H9 (cell line): ENCODE data around the gene ARHGAP29. TPM values are rescaled to one million over a fixed set of nuclear protein-coding genes. Genes with fewer than 3 reads are reported as not detected.

Experiments used
- DNase-seq: peaks from one replicate; pipeline ENCODE4 v3.0.0-alpha.2; 2017
- H2AFZ ChIP-seq: one replicate; pipeline ENCODE4 v1.6.1; 2013; ENCODE audit warnings: mild to moderate bottlenecking, low read length, control low read depth, moderate library complexity
- H2AK5ac ChIP-seq: 2 replicates; pipeline ENCODE4 v1.6.1; 2013; ENCODE audit warnings: low read length, control low read depth, mixed read lengths; ENCODE audit not compliant: insufficient read length
- H2BK120ac ChIP-seq: one replicate; pipeline ENCODE4 v1.6.1; 2013; ENCODE audit warnings: low read depth, mild to moderate bottlenecking, low read length, control low read depth, inconsistent platforms; ENCODE audit not compliant: poor library complexity, severe bottlenecking
- H2BK12ac ChIP-seq: 2 replicates; pipeline ENCODE4 v1.6.1; 2013; ENCODE audit warnings: low read length, control low read depth, mixed read lengths, low read depth; ENCODE audit not compliant: insufficient read length
- H2BK15ac ChIP-seq: 2 replicates; pipeline ENCODE4 v1.6.1; 2013; ENCODE audit warnings: low read depth, low read length, control low read depth
- H2BK20ac ChIP-seq: one replicate; pipeline ENCODE4 v1.6.1; 2013; ENCODE audit warnings: low read depth, mild to moderate bottlenecking, low read length, control low read depth, inconsistent platforms; ENCODE audit not compliant: poor library complexity, severe bottlenecking
- H2BK5ac ChIP-seq: 2 replicates; pipeline ENCODE4 v1.6.1; 2013; ENCODE audit warnings: low read length, control low read depth, mixed read lengths; ENCODE audit not compliant: insufficient read length
- H3K14ac ChIP-seq: 2 replicates; pipeline ENCODE4 v1.6.1; 2013; ENCODE audit warnings: low read length, control low read depth; ENCODE audit not compliant: insufficient read depth
- H3K18ac ChIP-seq: 2 replicates; pipeline ENCODE4 v1.6.1; 2013; ENCODE audit warnings: low read depth, mild to moderate bottlenecking, mixed read lengths, low read length, control low read depth; ENCODE audit not compliant: insufficient read length
- H3K23ac ChIP-seq: 2 replicates; pipeline ENCODE4 v1.6.1; 2013; ENCODE audit warnings: low read length, control low read depth, mixed read lengths, low read depth; ENCODE audit not compliant: insufficient read length
- H3K23me2 ChIP-seq: 2 replicates; pipeline ENCODE4 v1.6.1; 2013; ENCODE audit warnings: low read depth, mild to moderate bottlenecking, mixed read lengths, low read length, control low read depth; ENCODE audit not compliant: insufficient read length, poor library complexity, severe bottlenecking
- H3K27ac ChIP-seq: 2 replicates; pipeline ENCODE4 v1.5.1; 2013; ENCODE audit warnings: low read length, control low read depth, mixed read lengths, low read depth; ENCODE audit not compliant: insufficient read length
- H3K27me3 ChIP-seq: 2 replicates; pipeline ENCODE4 v1.6.1; 2013; ENCODE audit warnings: low read length, control low read depth, inconsistent platforms; ENCODE audit not compliant: insufficient read depth
- H3K4ac ChIP-seq: 2 replicates; pipeline ENCODE4 v1.6.1; 2013; ENCODE audit warnings: low read depth, mild to moderate bottlenecking, control low read depth, inconsistent platforms, low read length, moderate library complexity
- H3K4me1 ChIP-seq: 2 replicates; pipeline ENCODE4 v1.6.1; 2013; ENCODE audit warnings: low read length, control low read depth, inconsistent platforms; ENCODE audit not compliant: insufficient read depth
- H3K4me2 ChIP-seq: 2 replicates; pipeline ENCODE4 v1.6.1; 2013; ENCODE audit warnings: low read length, control low read depth, mixed read lengths; ENCODE audit not compliant: insufficient read length, insufficient read depth
- H3K56ac ChIP-seq: 2 replicates; pipeline ENCODE4 v1.6.1; 2013; ENCODE audit warnings: low read depth, mild to moderate bottlenecking, mixed read lengths, low read length, control low read depth; ENCODE audit not compliant: insufficient read length
- H3K79me1 ChIP-seq: 2 replicates; pipeline ENCODE4 v1.6.1; 2013; ENCODE audit warnings: low read depth, mild to moderate bottlenecking, moderate library complexity, low read length, control low read depth, inconsistent platforms; ENCODE audit not compliant: insufficient read depth, poor library complexity, severe bottlenecking
- H3K79me2 ChIP-seq: 2 replicates; pipeline ENCODE4 v1.6.1; 2013; ENCODE audit warnings: low read length, control low read depth, inconsistent platforms; ENCODE audit not compliant: insufficient read depth
- H3K9ac ChIP-seq: 2 replicates; pipeline ENCODE4 v1.6.1; 2013; ENCODE audit warnings: low read length, control low read depth, mixed read lengths; ENCODE audit not compliant: insufficient read length; ENCODE audit errors: extremely low read depth
- H3K9me3 ChIP-seq: one replicate; pipeline ENCODE4 v1.6.1; 2013; ENCODE audit warnings: low read depth, low read length, inconsistent platforms; ENCODE audit not compliant: control insufficient read depth
- H3T11ph ChIP-seq: one replicate; pipeline ENCODE4 v1.6.1; 2013; ENCODE audit warnings: mild to moderate bottlenecking, low read length, control low read depth, inconsistent platforms
- H4K20me1 ChIP-seq: one replicate; pipeline ENCODE4 v1.6.1; 2013; ENCODE audit not compliant: control insufficient read depth, insufficient read length, insufficient read depth
- H4K5ac ChIP-seq: 2 replicates; pipeline ENCODE4 v1.6.1; 2013; ENCODE audit warnings: low read depth, mild to moderate bottlenecking, mixed read lengths, low read length, control low read depth; ENCODE audit not compliant: insufficient read length
- H4K8ac ChIP-seq: replicated peaks from 2 replicates; pipeline ENCODE4 v1.6.1; 2013; ENCODE audit warnings: low read length, control low read depth, mixed read lengths, low read depth; ENCODE audit not compliant: insufficient read length
- H4K91ac ChIP-seq: 2 replicates; pipeline ENCODE4 v1.6.1; 2013; ENCODE audit warnings: low read depth, mild to moderate bottlenecking, moderate library complexity, mixed read lengths, low read length, control low read depth; ENCODE audit not compliant: insufficient read length
- H3K27ac Mint-ChIP-seq, 3 experiments: 2 replicates in 2 of 3; 3 replicates in 1 of 3; pipeline ENCODE4 v1.8.0; 2020 to 2021; ENCODE audit warnings: mixed read lengths in 3 of 3, mild to moderate bottlenecking in 1 of 3, moderate library complexity in 1 of 3
- H3K27me3 Mint-ChIP-seq: 2 replicates; pipeline ENCODE4 v1.8.0; 2021; ENCODE audit warnings: low read depth, mild to moderate bottlenecking, moderate library complexity, mixed read lengths
- H3K36me3 Mint-ChIP-seq, 3 experiments: 2 replicates in 2 of 3; 3 replicates in 1 of 3; pipeline ENCODE4 v1.8.0; 2020 to 2021; ENCODE audit warnings: low read depth in 3 of 3, mixed read lengths in 3 of 3; ENCODE audit not compliant: insufficient read depth in 1 of 3
- H3K4me1 Mint-ChIP-seq, 2 experiments: 2 replicates each; pipeline ENCODE4 v1.8.0; 2020; ENCODE audit warnings: mixed read lengths in 2 of 2
- H3K4me3 Mint-ChIP-seq, 2 experiments: 2 replicates in 1 of 2; 3 replicates in 1 of 2; pipeline ENCODE4 v1.8.0; 2020 to 2021; ENCODE audit warnings: mild to moderate bottlenecking in 2 of 2, mixed read lengths in 2 of 2, moderate library complexity in 1 of 2
- H3K9me3 Mint-ChIP-seq, 2 experiments: 2 replicates in 1 of 2; 3 replicates in 1 of 2; pipeline ENCODE4 v1.8.0; 2020; ENCODE audit warnings: mild to moderate bottlenecking in 2 of 2, mixed read lengths in 2 of 2, moderate library complexity in 1 of 2
- WGBS: extraction: QIAGEN DNeasy Blood & Tissue Kit; methylation state at CpG from one replicate; pipeline ENCODE4 v1.1.7; 2013; ENCODE audit warnings: missing lambda C conversion rate, low lambda C conversion rate, mixed read lengths; ENCODE audit not compliant: insufficient read length; ENCODE audit errors: extremely low coverage; 5-methylcytosine and 5-hydroxymethylcytosine counted together
- total RNA-seq: library from RNA; stranded (reverse); gene quantifications from 2 replicates; pipeline ENCODE4 v1.2.1, GENCODE V29; 2021
- TF ChIP-seq, protein P1 (sequence below): fragments of 200-600 bp; sonication (generic); conservative IDR thresholded peaks from 3 replicates; pipeline ENCODE4 v1.8.0; 2021; ENCODE audit warnings: antibody characterized with exemption, mild to moderate bottlenecking

Gene ARHGAP29
- total RNA-seq, 1 experiment from 2014 or later = 1.3 TPM

DNA sequence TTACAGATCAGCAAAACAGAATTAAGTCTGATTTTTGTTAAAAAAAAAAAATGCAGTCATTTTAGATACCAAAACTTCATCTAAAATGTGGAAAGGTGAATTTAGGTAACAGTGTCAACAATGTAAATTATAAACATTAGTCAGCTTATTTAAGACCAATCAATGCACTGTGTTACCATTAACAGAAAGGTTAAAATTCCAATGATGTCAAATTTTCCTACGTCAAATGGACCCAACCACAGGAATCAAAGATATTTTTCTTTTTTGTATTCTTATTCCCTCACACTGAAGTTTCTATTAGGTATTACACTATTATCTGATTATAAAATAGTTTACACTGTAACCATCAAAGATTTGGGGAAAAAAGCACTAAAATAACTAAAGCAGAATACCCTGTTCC is 6.5 kb downstream of the ARHGAP29 start:
- Mint-ChIP-seq H3K27me3 (peaks cover 30% of the 10 kb centered on the region), H3K27ac (no peak overlapping the region), H3K9me3 (no peaks in the 10 kb centered on the region), H3K4me3 (no peak overlapping the region), H3K36me3 (no peaks in the 10 kb centered on the region), H3K4me1 (peaks cover 10 to 11% of the 10 kb centered on the region in 2 experiments; a peak in 3 of 4 replicates)
- Histone ChIP-seq H2AK5ac (no peak overlapping the region), H2BK120ac (no peak overlapping the region), H3K23ac (no peak overlapping the region), H4K20me1 (no peaks in the 10 kb centered on the region), H2BK5ac (no peak overlapping the region), H2AFZ (no peak overlapping the region), H3K9me3 (no peaks in the 10 kb centered on the region), H2BK12ac (no peak overlapping the region), H2BK20ac (no peak overlapping the region), H2BK15ac (no peak overlapping the region), H4K91ac (no peak overlapping the region), H4K5ac (no peak overlapping the region), H3K27me3 (peaks cover 2% of the 10 kb centered on the region; the same call in 1 of the 2 replicates), H3K27ac (no peak overlapping the region), H3K9ac (no peak overlapping the region), H3T11ph (no peak overlapping the region), H3K79me2 (no peaks in the 10 kb centered on the region), H3K23me2 (no peaks in the 10 kb centered on the region), H3K4ac (no peak overlapping the region), H3K4me1 (no peaks in the 10 kb centered on the region), H3K4me2 (no peak overlapping the region), H3K18ac (no peak overlapping the region), H4K8ac (no peak overlapping the region), H3K79me1 (no peaks in the 10 kb centered on the region), H3K14ac (no peak overlapping the region), H3K56ac (no peak overlapping the region)
- no peak for DNase-seq
- TF ChIP-seq, protein P1, sequence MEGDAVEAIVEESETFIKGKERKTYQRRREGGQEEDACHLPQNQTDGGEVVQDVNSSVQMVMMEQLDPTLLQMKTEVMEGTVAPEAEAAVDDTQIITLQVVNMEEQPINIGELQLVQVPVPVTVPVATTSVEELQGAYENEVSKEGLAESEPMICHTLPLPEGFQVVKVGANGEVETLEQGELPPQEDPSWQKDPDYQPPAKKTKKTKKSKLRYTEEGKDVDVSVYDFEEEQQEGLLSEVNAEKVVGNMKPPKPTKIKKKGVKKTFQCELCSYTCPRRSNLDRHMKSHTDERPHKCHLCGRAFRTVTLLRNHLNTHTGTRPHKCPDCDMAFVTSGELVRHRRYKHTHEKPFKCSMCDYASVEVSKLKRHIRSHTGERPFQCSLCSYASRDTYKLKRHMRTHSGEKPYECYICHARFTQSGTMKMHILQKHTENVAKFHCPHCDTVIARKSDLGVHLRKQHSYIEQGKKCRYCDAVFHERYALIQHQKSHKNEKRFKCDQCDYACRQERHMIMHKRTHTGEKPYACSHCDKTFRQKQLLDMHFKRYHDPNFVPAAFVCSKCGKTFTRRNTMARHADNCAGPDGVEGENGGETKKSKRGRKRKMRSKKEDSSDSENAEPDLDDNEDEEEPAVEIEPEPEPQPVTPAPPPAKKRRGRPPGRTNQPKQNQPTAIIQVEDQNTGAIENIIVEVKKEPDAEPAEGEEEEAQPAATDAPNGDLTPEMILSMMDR = no peak
- WGBS = no CpG with 5 or more reads among the region's 1 CpG
